SH-SY5Y (cell line): Measurements from ENCODE around the gene CCDC85C.

Experiments
- GATA2 ChIP-seq: IDR thresholded peaks from 2 replicates; pipeline ENCODE4 v1.6.1; 2011; ENCODE audit warnings: mild to moderate bottlenecking, low read depth, low read length
- GATA3 ChIP-seq: IDR thresholded peaks from 2 replicates; pipeline ENCODE4 v1.6.1; 2011; ENCODE audit warnings: low read depth, mild to moderate bottlenecking, low read length, moderate library complexity

- TF ChIP-seq GATA2 (no peak), GATA3 (no peak)
These were observed 8.5 kb downstream of the CCDC85C start for GRCh38 chr14:99595524-99595923.
